ENCODE data around the gene RAB44. TPM values are rescaled to one million over a fixed set of nuclear protein-coding genes. Genes with fewer than 3 reads are reported as not detected.

The RAB44 gene
- total RNA-seq, 2 donors from 2014 or later: 0.14 to 0.45 TPM

- Histone ChIP-seq H3K4me1 (replicated peaks) (no peaks in the 10 kb centered on the region), H3K27ac (no peak overlapping the region), H3K4me3 (no peak overlapping the region), H3K36me3 (no peaks in the 10 kb centered on the region), H3K27me3 (replicated peaks; ENCODE audit: insufficient read depth) (no peaks in the 10 kb centered on the region), H3K9me3 (no peaks in the 10 kb centered on the region)
- intact Hi-C loops (cut with DNase I): loop anchor here (5.0 kb wide), 2 partner anchors 76 to 136 kb away; no protein-coding TSS in a partner anchor
- 66% methylated on average over 15 of the region's 15 CpGs for WGBS
- TF ChIP-seq POLR2AphosphoS5 (IDR thresholded peaks at IDR 0.05) (no peak), POLR2A (IDR thresholded peaks at IDR 0.05) (no peak), CTCF (IDR thresholded peaks at IDR 0.05) (no peak)
- DNase-seq (ENCODE audit: low spot score): no peak
These were observed 61.0 kb downstream of the RAB44 start for GRCh38 chr6:36758516-36759147.

- DNase-seq (ENCODE audit: low spot score): peak; percentile 80
- intact Hi-C loops (cut with DNase I): loop anchor here (5.0 kb wide), 2 partner anchors 77 to 137 kb away; no protein-coding TSS in a partner anchor
- H3K36me3 ChIP-seq: no peaks in the 10 kb centered on the region
- H3K9me3 ChIP-seq: no peaks in the 10 kb centered on the region
- no peaks in the 10 kb centered on the region for H3K27me3 ChIP-seq (replicated peaks; ENCODE audit: insufficient read depth)
- 11% methylated on average over 8 of the region's 8 CpGs for WGBS
- peak; percentile 62 for TF ChIP-seq POLR2AphosphoS5 (IDR thresholded peaks at IDR 0.05)
- peak; percentile 92 to 97 (median 94) for TF ChIP-seq CTCF (IDR thresholded peaks at IDR 0.05)
- TF ChIP-seq POLR2A (IDR thresholded peaks at IDR 0.05): no peak
- H3K4me1 ChIP-seq (replicated peaks): no peaks in the 10 kb centered on the region
- no peak overlapping the region for H3K4me3 ChIP-seq
- H3K27ac ChIP-seq: no peak overlapping the region
These were observed 61.6 kb downstream of the RAB44 start for GRCh38 chr6:36759148-36759759.

- TF ChIP-seq POLR2AphosphoS5 (IDR thresholded peaks at IDR 0.05) (no peak), CTCF (IDR thresholded peaks at IDR 0.05) (no peak), POLR2A (IDR thresholded peaks at IDR 0.05) (no peak)
- no peaks in the 10 kb centered on the region for H3K9me3 ChIP-seq
- DNase-seq (ENCODE audit: low spot score): no peak
- H3K4me3 ChIP-seq: no peak overlapping the region
- WGBS: 85% methylated on average over 11 of the region's 11 CpGs
- intact Hi-C loops (cut with DNase I): loop anchor here (10.0 kb wide), 1 partner anchor 444 kb away; no protein-coding TSS in a partner anchor
- H3K27ac ChIP-seq: no peak overlapping the region
- H3K4me1 ChIP-seq (replicated peaks): no peaks in the 10 kb centered on the region
- no peaks in the 10 kb centered on the region for H3K27me3 ChIP-seq (replicated peaks; ENCODE audit: insufficient read depth)
- no peaks in the 10 kb centered on the region for H3K36me3 ChIP-seq
These were observed 63.2 kb downstream of the RAB44 start for GRCh38 chr6:36760685-36761435.

GRCh38 chr6:36762123-36762522 is 64.5 kb downstream of the RAB44 start:
- intact Hi-C loops (cut with DNase I): loop anchor here (10.0 kb wide), 1 partner anchor 443 kb away; no protein-coding TSS in a partner anchor
- H3K27me3 ChIP-seq (replicated peaks; ENCODE audit: insufficient read depth): no peaks in the 10 kb centered on the region
- 88% methylated on average over 11 of the region's 11 CpGs for WGBS
- no peak for DNase-seq (ENCODE audit: low spot score)
- TF ChIP-seq POLR2AphosphoS5 (IDR thresholded peaks at IDR 0.05) (no peak), CTCF (IDR thresholded peaks at IDR 0.05) (no peak), POLR2A (IDR thresholded peaks at IDR 0.05) (no peak)
- no peaks in the 10 kb centered on the region for H3K36me3 ChIP-seq
- H3K4me3 ChIP-seq: no peak overlapping the region
- H3K9me3 ChIP-seq: no peaks in the 10 kb centered on the region
- H3K27ac ChIP-seq: no peak overlapping the region
- H3K4me1 ChIP-seq (replicated peaks): no peaks in the 10 kb centered on the region

Data from prostate gland (tissue), 2 donors.